ENCODE data around the gene ZFP36L2.

DNA sequence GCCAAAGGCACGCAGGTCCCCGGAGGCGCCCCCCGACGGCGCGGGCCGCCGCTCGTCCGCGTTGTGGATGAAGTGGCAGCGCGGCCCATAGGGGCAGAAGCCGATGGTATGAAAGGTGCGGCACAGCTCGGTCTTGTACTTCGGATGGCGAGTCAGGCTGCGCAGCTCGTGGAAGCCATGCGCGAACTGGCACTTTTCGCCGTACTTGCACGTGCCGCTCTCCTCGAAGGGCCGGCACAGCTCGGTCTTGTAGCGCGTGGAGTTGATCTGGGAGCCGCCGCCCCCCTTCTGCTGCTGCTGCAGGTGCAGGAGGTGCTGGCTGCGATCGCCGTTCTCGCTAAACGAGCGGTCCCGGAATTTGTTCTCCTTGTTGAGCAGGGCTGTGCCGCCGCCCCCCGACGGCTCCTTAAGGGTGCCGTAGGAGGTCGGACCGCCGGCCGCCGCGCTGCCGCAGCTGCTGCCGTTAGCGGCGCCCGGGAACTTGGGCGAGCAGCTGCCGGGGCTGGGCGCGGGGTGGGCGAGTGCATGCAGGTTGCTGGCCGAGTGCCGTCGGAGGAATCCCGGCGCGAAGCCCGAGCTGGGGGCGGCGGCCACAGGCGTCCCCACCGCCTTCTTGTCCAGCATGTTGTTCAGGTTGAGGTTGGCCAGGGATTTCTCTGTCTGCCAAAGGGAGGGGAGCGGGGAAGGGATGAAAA, 1.2 kb downstream of the ZFP36L2 start:
- no peak for TF ChIP-seq TAF1 (IDR thresholded peaks at IDR 0.05; ENCODE audit: control insufficient read depth, extremely low read depth, insufficient read depth, low read length, severe bottlenecking)
- TF ChIP-seq ZNF274 (IDR thresholded peaks at IDR 0.05; ENCODE audit: borderline replicate concordance, low read depth, low read length) = no peak
- no peak for TF ChIP-seq ZNF707 (CRISPR knock-in tag; conservative IDR thresholded peaks at IDR 0.05)

All from K562 (cell line).